Keratinocyte (primary cell): Measurements from ENCODE around the gene GSTO2. TPM values are rescaled to one million over a fixed set of nuclear protein-coding genes. Genes with fewer than 3 reads are reported as not detected.
A peak's percentile ranks its signal among the peaks of the same experiment; 100 is the strongest.

Source experiments
- DNase-seq: peaks from one replicate; pipeline ENCODE4 v3.0.0-alpha.2; 2011; ENCODE audit warnings: low read depth, missing footprints, low spot score
- FAIRE-seq: peaks from 2 replicates; lab custom pipeline; 2011; peaks lifted over from hg19 to GRCh38; lab: Jason Lieb, UNC
- H2AFZ ChIP-seq: 2 replicates; pipeline ENCODE4 v1.6.0; 2012; ENCODE audit warnings: low read length, control low read depth, inconsistent platforms; ENCODE audit not compliant: control insufficient read depth
- H3K27ac ChIP-seq: 2 replicates; pipeline ENCODE4 v1.5.1; 2011; ENCODE audit warnings: low read length; ENCODE audit not compliant: control insufficient read depth, insufficient read depth
- H3K27me3 ChIP-seq: 3 replicates; pipeline ENCODE4 v1.6.0; 2011; ENCODE audit warnings: low read length; ENCODE audit not compliant: control insufficient read depth, insufficient read depth; ENCODE audit errors: extremely low read depth
- H3K36me3 ChIP-seq, 2 experiments: 2 replicates in 1 of 2; 3 replicates in 1 of 2; pipeline ENCODE4 v1.5.1; 2011; ENCODE audit warnings: low read length in 2 of 2, mild to moderate bottlenecking in 1 of 2; ENCODE audit not compliant: control insufficient read depth in 2 of 2, insufficient read depth in 2 of 2; ENCODE audit errors: extremely low read depth in 1 of 2
- H3K4me1 ChIP-seq: 3 replicates; pipeline ENCODE4 v1.5.1; 2011; ENCODE audit warnings: low read length; ENCODE audit not compliant: control insufficient read depth, insufficient read depth; ENCODE audit errors: extremely low read depth
- H3K4me2 ChIP-seq: 3 replicates; pipeline ENCODE4 v1.6.0; 2011; ENCODE audit warnings: low read depth, low read length; ENCODE audit not compliant: control insufficient read depth, insufficient read depth; ENCODE audit errors: extremely low read depth
- H3K4me3 ChIP-seq, 3 experiments: fragments of 200-600 bp in 1 of 3; sonication (generic) in 1 of 3; 2 replicates in 2 of 3; 3 replicates in 1 of 3; pipeline ENCODE4 v1.5.1; 2011 to 2016; ENCODE audit warnings: low read length in 3 of 3, mild to moderate bottlenecking in 3 of 3, control low read depth in 2 of 3, inconsistent platforms in 1 of 3, low read depth in 1 of 3, mixed read lengths in 1 of 3, mixed run types in 1 of 3, moderate library complexity in 1 of 3; ENCODE audit not compliant: control insufficient read depth in 2 of 3, insufficient read depth in 2 of 3; ENCODE audit errors: extremely low read depth in 1 of 3
- H3K79me2 ChIP-seq: 2 replicates; pipeline ENCODE4 v1.6.0; 2012; ENCODE audit warnings: low read length; ENCODE audit not compliant: control insufficient read depth, insufficient read depth
- H3K9ac ChIP-seq: 3 replicates; pipeline ENCODE4 v1.6.0; 2011; ENCODE audit warnings: low read length; ENCODE audit not compliant: control insufficient read depth, insufficient read depth; ENCODE audit errors: extremely low read depth
- H3K9me1 ChIP-seq: 3 replicates; pipeline ENCODE4 v1.6.0; 2011; ENCODE audit warnings: low read length; ENCODE audit not compliant: control insufficient read depth, insufficient read depth; ENCODE audit errors: extremely low read depth
- H3K9me3 ChIP-seq: 2 replicates; pipeline ENCODE4 v1.5.1; 2012; ENCODE audit warnings: low read depth, low read length; ENCODE audit not compliant: control insufficient read depth
- H4K20me1 ChIP-seq: 3 replicates; pipeline ENCODE4 v1.6.0; 2011; ENCODE audit warnings: low read length; ENCODE audit not compliant: control insufficient read depth, insufficient read depth; ENCODE audit errors: extremely low read depth
- EZH2 ChIP-seq: IDR thresholded peaks from one replicate; pipeline ENCODE4 v1.6.1; 2012; ENCODE audit warnings: inconsistent platforms, mild to moderate bottlenecking, low read length, moderate library complexity
- dilution Hi-C: fragments of 300-500 bp; cut with MboI; formaldehyde crosslinking; loops from one replicate; pipeline ENCODE4 v1.7.0; 2020; ENCODE audit warnings: low sequenced_read_pairs; ENCODE audit not compliant: extremely low pct_ligation_motif_present
- polyA plus RNA-seq, 5 experiments: library from polyadenylated mRNA; depleted of rRNA in 3 of 5; stranded (reverse) in 3 of 5; stranded (forward) in 1 of 5; unstranded in 1 of 5; fragments of >200 nt; gene quantifications; 1 replicate in 1 of 5; 2 replicates in 3 of 5; 3 replicates in 1 of 5; pipeline versions ENCODE4 v1.2.1 to v1.2.3, GENCODE V29; 2011 to 2012; ENCODE audit warnings: missing spikeins in 2 of 5, low read depth in 1 of 5, low replicate concordance in 1 of 5
- TF ChIP-seq, protein P1 (sequence below), 3 experiments: IDR thresholded peaks in 1 of 3; conservative IDR thresholded peaks in 1 of 3; optimal IDR thresholded peaks in 1 of 3; 2 replicates in 2 of 3; 3 replicates in 1 of 3; pipeline versions ENCODE3 to v1.5.1; 2011; ENCODE audit warnings: low read length in 3 of 3, mild to moderate bottlenecking in 3 of 3, moderate library complexity in 2 of 3, control low read depth in 1 of 3, inconsistent platforms in 1 of 3; ENCODE audit not compliant: insufficient read depth in 2 of 3; ENCODE audit errors: extremely low read depth in 1 of 3

GSTO2 gene
- polyA plus RNA-seq, 1 donor (not counting 4 experiments of a cell fraction or from before 2014, with no cell fraction given), result 56.9 TPM

DNA sequence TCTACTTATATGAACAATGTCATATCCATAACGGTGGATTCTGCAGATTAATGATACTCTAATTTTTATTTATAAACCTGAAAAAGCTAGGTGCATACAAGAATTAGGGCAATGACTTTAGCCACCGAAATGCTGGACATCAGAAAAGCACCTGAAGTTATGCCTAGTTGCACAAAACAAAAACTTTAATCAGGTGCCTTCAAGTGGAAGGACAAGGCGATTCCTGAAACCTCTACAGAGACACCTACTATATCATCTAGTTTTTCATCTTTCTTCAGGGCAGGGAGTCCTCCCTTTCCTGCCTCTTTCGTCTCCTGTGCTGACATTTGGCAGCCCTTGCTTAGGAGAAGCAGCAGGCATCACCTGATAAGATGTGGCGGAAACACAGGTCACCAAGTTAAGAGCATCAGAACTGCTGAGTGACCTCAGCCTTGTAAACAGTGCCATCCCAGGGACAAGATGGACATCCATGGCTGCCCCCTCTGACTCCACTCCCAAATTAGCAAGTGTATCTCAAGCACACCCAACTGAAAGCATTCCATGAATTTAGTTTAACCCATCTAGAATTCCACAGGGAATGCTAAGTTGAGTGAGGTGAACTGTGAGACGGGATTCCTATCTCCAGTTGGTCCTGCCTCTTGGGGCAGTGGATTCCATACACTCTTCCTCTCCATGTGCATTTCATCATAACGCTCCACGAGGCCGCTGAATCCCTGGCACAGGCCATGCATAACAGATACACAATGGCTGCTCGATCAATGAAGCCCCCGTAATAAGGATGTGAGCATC lies 63.5 kb downstream of the GSTO2 start:
- peaks cover 70% of the 10 kb centered on the region for H3K79me2 ChIP-seq
- H3K27me3 ChIP-seq, result no peaks in the 10 kb centered on the region
- no peak overlapping the region for H2AFZ ChIP-seq
- no peaks in the 10 kb centered on the region for H3K9me3 ChIP-seq
- peaks cover 7% of the 10 kb centered on the region for H3K9me1 ChIP-seq
- H3K27ac ChIP-seq, result peak overlapping the region; percentile 19
- dilution Hi-C loops, result no loop called here
- peaks cover 0 to 12% of the 10 kb centered on the region in 2 experiments for H3K36me3 ChIP-seq
- DNase-seq, result no peak
- H3K9ac ChIP-seq, result no peak overlapping the region
- H3K4me1 ChIP-seq, result peaks cover 73% of the 10 kb centered on the region
- peak overlapping the region; percentile 51 for H3K4me2 ChIP-seq
- H4K20me1 ChIP-seq, result no peaks in the 10 kb centered on the region
- TF ChIP-seq EZH2, result no peak
- TF ChIP-seq, protein P1, sequence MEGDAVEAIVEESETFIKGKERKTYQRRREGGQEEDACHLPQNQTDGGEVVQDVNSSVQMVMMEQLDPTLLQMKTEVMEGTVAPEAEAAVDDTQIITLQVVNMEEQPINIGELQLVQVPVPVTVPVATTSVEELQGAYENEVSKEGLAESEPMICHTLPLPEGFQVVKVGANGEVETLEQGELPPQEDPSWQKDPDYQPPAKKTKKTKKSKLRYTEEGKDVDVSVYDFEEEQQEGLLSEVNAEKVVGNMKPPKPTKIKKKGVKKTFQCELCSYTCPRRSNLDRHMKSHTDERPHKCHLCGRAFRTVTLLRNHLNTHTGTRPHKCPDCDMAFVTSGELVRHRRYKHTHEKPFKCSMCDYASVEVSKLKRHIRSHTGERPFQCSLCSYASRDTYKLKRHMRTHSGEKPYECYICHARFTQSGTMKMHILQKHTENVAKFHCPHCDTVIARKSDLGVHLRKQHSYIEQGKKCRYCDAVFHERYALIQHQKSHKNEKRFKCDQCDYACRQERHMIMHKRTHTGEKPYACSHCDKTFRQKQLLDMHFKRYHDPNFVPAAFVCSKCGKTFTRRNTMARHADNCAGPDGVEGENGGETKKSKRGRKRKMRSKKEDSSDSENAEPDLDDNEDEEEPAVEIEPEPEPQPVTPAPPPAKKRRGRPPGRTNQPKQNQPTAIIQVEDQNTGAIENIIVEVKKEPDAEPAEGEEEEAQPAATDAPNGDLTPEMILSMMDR (optimal IDR thresholded peaks at IDR 0.05 in 1 of 3, IDR thresholded peaks at IDR 0.05 in 1 of 3, conservative IDR thresholded peaks at IDR 0.05 in 1 of 3; ENCODE audit: extremely low read depth in 1 of 3, insufficient read depth in 2 of 3, low read length in 3 of 3), result no peak
- no peak overlapping the region for H3K4me3 ChIP-seq
- no peak for FAIRE-seq

DNA sequence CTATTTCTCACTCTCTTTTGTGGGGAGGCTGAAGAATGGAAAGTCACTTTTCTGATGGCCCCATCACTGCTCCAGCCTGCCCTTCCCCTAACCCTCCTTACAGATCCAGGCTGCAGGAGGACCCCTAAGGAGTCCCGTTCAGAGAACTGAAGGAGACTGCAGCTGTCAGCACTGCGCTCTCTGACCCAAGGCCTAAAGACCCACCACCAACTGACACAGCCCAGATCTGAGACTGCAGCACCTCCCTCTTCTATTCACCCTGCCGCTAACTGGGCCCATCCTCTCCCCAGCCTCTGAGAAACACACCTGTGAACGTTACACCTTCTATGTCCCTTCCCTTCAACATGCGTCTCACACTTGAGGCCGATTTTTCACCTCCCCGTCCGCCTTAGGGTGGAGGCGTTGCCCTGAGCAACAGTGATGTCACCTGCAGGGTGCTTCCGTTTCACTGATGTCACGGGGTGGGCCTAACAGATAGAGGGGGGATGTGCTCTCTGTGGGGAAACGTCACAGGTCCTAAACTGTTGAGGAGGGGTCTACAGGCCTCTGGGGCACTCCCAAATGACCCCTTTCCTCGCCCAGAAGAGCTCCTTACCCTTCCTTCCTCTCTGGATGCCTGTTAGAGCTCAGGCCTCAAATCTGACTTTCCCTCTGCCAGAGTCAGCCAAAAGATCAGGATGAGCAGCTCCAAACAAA lies 64.2 kb downstream of the GSTO2 start:
- TF ChIP-seq, protein P1 (optimal IDR thresholded peaks at IDR 0.05 in 1 of 3, IDR thresholded peaks at IDR 0.05 in 1 of 3, conservative IDR thresholded peaks at IDR 0.05 in 1 of 3; ENCODE audit: extremely low read depth in 1 of 3, insufficient read depth in 2 of 3, low read length in 3 of 3), result no peak
- H4K20me1 ChIP-seq, result no peaks in the 10 kb centered on the region
- no peak overlapping the region for H3K4me2 ChIP-seq
- H3K79me2 ChIP-seq, result peaks cover 71% of the 10 kb centered on the region
- no peak overlapping the region for H2AFZ ChIP-seq
- no peak overlapping the region for H3K9ac ChIP-seq
- H3K9me1 ChIP-seq, result peaks cover 7% of the 10 kb centered on the region
- no peaks in the 10 kb centered on the region for H3K9me3 ChIP-seq
- H3K36me3 ChIP-seq, result peaks cover 0 to 12% of the 10 kb centered on the region in 2 experiments
- no peak overlapping the region for H3K4me3 ChIP-seq
- no peaks in the 10 kb centered on the region for H3K27me3 ChIP-seq
- dilution Hi-C loops, result no loop called here
- DNase-seq, result no peak
- no peak for FAIRE-seq
- peaks cover 65% of the 10 kb centered on the region for H3K4me1 ChIP-seq
- H3K27ac ChIP-seq, result no peak overlapping the region
